Activated B cell treated with CpG ODN at 0.5 μM for 24 hours (primary cell): ENCODE data around the gene EGLN3. TPM values are rescaled to one million over a fixed set of nuclear protein-coding genes. Genes with fewer than 3 reads are reported as not detected.

Experiments
- ATAC-seq: fragments of 200-7000 bp; cut with Tn5 transposase; one replicate; pipeline ENCODE4 v1.10.0; 2021; ENCODE audit warnings: low read depth, mild to moderate bottlenecking, moderate library complexity
- CTCF ChIA-PET: fragments of 350-600 bp; sonication (Branson Sonifier 250); formaldehyde crosslinking; loops from one replicate; lab custom pipeline; 2021; ENCODE audit warnings: antibody characterized with exemption; lab: Charles Lee
- POLR2A ChIA-PET: fragments of 350-600 bp; sonication (Branson Sonifier 250); formaldehyde crosslinking; loops from one replicate; lab custom pipeline; 2021; ENCODE audit warnings: antibody characterized with exemption; lab: Charles Lee
- DNase-seq: peaks from one replicate; pipeline ENCODE4 v3.0.0; 2022
- H3K27ac Mint-ChIP-seq: one replicate; pipeline ENCODE4 v1.8.0; 2020; ENCODE audit warnings: mixed read lengths
- H3K27me3 Mint-ChIP-seq: one replicate; pipeline ENCODE4 v1.8.0; 2021; ENCODE audit warnings: mixed read lengths
- H3K36me3 Mint-ChIP-seq: one replicate; pipeline ENCODE4 v1.8.0; 2021; ENCODE audit warnings: low read depth, mixed read lengths
- H3K4me1 Mint-ChIP-seq: one replicate; pipeline ENCODE4 v1.8.0; 2021; ENCODE audit warnings: mixed read lengths
- H3K4me3 Mint-ChIP-seq: one replicate; pipeline ENCODE4 v1.8.0; 2020; ENCODE audit warnings: mild to moderate bottlenecking, mixed read lengths
- H3K9me3 Mint-ChIP-seq: one replicate; pipeline ENCODE4 v1.8.0; 2020; ENCODE audit warnings: mixed read lengths
- intact Hi-C: fragments of 100-400 bp; cut with micrococcal nuclease; formaldehyde crosslinking; loops from one replicate; pipeline ENCODE4 v1.15.1; 2024
- total RNA-seq: library from RNA; stranded (reverse); gene quantifications from 2 replicates; pipeline ENCODE4 v1.2.3, GENCODE V29; 2022
- TF ChIP-seq, protein P1 (sequence below): fragments of 200-600 bp; IDR thresholded peaks from one replicate; pipeline ENCODE4 v1.8.0; 2022; ENCODE audit warnings: antibody characterized with exemption, mild to moderate bottlenecking

Gene EGLN3
- total RNA-seq, 1 donor from 2014 or later = 0.33 TPM

GRCh38 chr14:33925946-33926345, 24.9 kb downstream of the EGLN3 start:
- intact Hi-C loops = no loop called here
- no peak for ATAC-seq
- Mint-ChIP-seq H3K27me3 (no peaks in the 10 kb centered on the region), H3K36me3 (no peaks in the 10 kb centered on the region), H3K9me3 (no peaks in the 10 kb centered on the region), H3K27ac (no peak overlapping the region), H3K4me1 (no peaks in the 10 kb centered on the region), H3K4me3 (no peak overlapping the region)
- ChIA-PET CTCF (no interaction called here), POLR2A (no interaction called here)
- no peak for DNase-seq
- TF ChIP-seq, protein P1, sequence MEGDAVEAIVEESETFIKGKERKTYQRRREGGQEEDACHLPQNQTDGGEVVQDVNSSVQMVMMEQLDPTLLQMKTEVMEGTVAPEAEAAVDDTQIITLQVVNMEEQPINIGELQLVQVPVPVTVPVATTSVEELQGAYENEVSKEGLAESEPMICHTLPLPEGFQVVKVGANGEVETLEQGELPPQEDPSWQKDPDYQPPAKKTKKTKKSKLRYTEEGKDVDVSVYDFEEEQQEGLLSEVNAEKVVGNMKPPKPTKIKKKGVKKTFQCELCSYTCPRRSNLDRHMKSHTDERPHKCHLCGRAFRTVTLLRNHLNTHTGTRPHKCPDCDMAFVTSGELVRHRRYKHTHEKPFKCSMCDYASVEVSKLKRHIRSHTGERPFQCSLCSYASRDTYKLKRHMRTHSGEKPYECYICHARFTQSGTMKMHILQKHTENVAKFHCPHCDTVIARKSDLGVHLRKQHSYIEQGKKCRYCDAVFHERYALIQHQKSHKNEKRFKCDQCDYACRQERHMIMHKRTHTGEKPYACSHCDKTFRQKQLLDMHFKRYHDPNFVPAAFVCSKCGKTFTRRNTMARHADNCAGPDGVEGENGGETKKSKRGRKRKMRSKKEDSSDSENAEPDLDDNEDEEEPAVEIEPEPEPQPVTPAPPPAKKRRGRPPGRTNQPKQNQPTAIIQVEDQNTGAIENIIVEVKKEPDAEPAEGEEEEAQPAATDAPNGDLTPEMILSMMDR = no peak

DNA sequence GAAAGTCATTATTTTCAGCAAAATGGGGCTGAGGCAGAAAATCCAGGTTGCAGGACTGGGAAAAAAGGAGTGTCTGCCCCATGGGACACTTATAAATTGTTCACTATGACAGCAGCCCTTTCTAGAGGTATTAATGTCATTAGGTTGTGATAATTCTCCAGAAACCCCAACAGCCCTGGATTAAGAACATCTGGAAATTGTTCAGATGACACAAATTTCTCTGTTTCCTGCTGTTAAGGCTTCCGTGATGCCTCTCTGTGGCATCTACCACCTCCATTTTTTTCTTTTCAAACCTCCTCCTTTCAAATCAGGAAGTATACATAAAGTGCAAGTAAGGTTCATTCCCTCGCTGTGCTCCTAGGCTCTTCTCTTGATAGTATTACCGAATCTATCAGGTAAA, 25.6 kb downstream of the EGLN3 start:
- intact Hi-C loops = no loop called here
- no peak overlapping the region for H3K4me3 Mint-ChIP-seq
- no peaks in the 10 kb centered on the region for H3K9me3 Mint-ChIP-seq
- no peak for ATAC-seq
- H3K27ac Mint-ChIP-seq = no peak overlapping the region
- ChIA-PET CTCF (no interaction called here), POLR2A (no interaction called here)
- H3K4me1 Mint-ChIP-seq = no peaks in the 10 kb centered on the region
- no peak for DNase-seq
- TF ChIP-seq, protein P1 = no peak
- no peaks in the 10 kb centered on the region for H3K36me3 Mint-ChIP-seq
- H3K27me3 Mint-ChIP-seq = no peaks in the 10 kb centered on the region

GRCh38 chr14:33924566-33925100, 26.2 kb downstream of the EGLN3 start:
- H3K4me3 Mint-ChIP-seq = no peak overlapping the region
- no peaks in the 10 kb centered on the region for H3K4me1 Mint-ChIP-seq
- no peak for DNase-seq
- intact Hi-C loops = no loop called here
- ChIA-PET CTCF (no interaction called here), POLR2A (no interaction called here)
- no peak overlapping the region for H3K27ac Mint-ChIP-seq
- TF ChIP-seq, protein P1 = no peak
- no peak for ATAC-seq
- no peaks in the 10 kb centered on the region for H3K27me3 Mint-ChIP-seq
- H3K9me3 Mint-ChIP-seq = no peaks in the 10 kb centered on the region
- H3K36me3 Mint-ChIP-seq = no peaks in the 10 kb centered on the region

- Mint-ChIP-seq H3K4me3 (no peak overlapping the region), H3K27me3 (no peaks in the 10 kb centered on the region), H3K27ac (no peak overlapping the region), H3K4me1 (no peaks in the 10 kb centered on the region), H3K9me3 (no peaks in the 10 kb centered on the region), H3K36me3 (no peaks in the 10 kb centered on the region)
- ChIA-PET POLR2A (no interaction called here), CTCF (no interaction called here)
- ATAC-seq (no peak), DNase-seq (no peak)
- TF ChIP-seq, protein P1 = no peak
- intact Hi-C loops = no loop called here
Observed at GRCh38 chr14:33922125-33922524, 28.7 kb downstream of the EGLN3 start.

GRCh38 chr14:33918256-33918655, 32.6 kb downstream of the EGLN3 start:
- Mint-ChIP-seq H3K4me1 (no peaks in the 10 kb centered on the region), H3K9me3 (no peaks in the 10 kb centered on the region), H3K27me3 (no peaks in the 10 kb centered on the region), H3K36me3 (no peaks in the 10 kb centered on the region), H3K27ac (no peak overlapping the region), H3K4me3 (no peak overlapping the region)
- intact Hi-C loops = no loop called here
- ATAC-seq (no peak), DNase-seq (no peak)
- POLR2A ChIA-PET = no interaction called here
- CTCF ChIA-PET = no interaction called here
- TF ChIP-seq, protein P1 = no peak
